Mesodermal cell (in vitro differentiated cells): ENCODE data around the gene NT5E.

Source experiments
- H3K27ac ChIP-seq: 2 replicates; pipeline ENCODE4 v1.7.0; 2013; ENCODE audit warnings: mild to moderate bottlenecking, low read depth, low read length, moderate library complexity; ENCODE audit not compliant: severe bottlenecking
- H3K36me3 ChIP-seq: 2 replicates; pipeline ENCODE4 v1.7.1; 2013; ENCODE audit warnings: mild to moderate bottlenecking, low read length, moderate library complexity; ENCODE audit not compliant: control insufficient read depth, insufficient read depth
- H3K4me1 ChIP-seq: one replicate; pipeline ENCODE4 v1.7.1; 2013; ENCODE audit warnings: mild to moderate bottlenecking, low read length; ENCODE audit not compliant: insufficient read depth, control insufficient read depth, poor library complexity, severe bottlenecking
- H3K4me3 ChIP-seq: 2 replicates; pipeline ENCODE4 v1.7.0; 2013; ENCODE audit warnings: low read length, control low read depth, mild to moderate bottlenecking; ENCODE audit not compliant: insufficient read depth, poor library complexity, severe bottlenecking; ENCODE audit errors: extremely low read depth
- H3K9me3 ChIP-seq: 2 replicates; pipeline ENCODE4 v1.7.1; 2013; ENCODE audit warnings: mild to moderate bottlenecking, low read length, moderate library complexity; ENCODE audit not compliant: control insufficient read depth
- WGBS, 2 experiments: methylation state at CpG; one replicate each; pipeline ENCODE4 v1.1.5; 2013; ENCODE audit warnings: missing lambda C conversion rate in 2 of 2; ENCODE audit not compliant: insufficient coverage in 2 of 2; 5-methylcytosine and 5-hydroxymethylcytosine counted together

Gene NT5E

DNA sequence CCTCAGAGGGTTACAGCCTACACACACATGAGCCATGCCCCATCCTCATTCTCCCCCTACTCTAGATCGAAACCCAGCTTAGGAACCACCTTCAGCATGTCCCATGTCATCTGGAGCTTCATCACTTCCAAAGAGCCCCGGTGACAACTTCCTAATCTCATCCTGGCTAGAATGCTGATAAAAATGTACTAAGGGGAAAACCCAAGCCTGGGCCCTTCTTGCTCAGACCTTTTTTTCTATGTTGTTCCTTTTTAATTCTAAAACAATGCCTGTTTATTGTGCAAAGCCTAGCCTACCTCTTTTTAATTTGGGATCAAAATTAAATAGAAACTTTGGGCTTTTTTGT lies 44.1 kb upstream of the NT5E start:
- H3K36me3 ChIP-seq = no peaks in the 10 kb centered on the region
- H3K27ac ChIP-seq = no peak overlapping the region
- no peak overlapping the region for H3K4me3 ChIP-seq
- no peaks in the 10 kb centered on the region for H3K9me3 ChIP-seq
- no CpG with 5 or more reads among the region's 2 CpGs for WGBS, 2 experiments
- peaks cover 48% of the 10 kb centered on the region for H3K4me1 ChIP-seq

DNA sequence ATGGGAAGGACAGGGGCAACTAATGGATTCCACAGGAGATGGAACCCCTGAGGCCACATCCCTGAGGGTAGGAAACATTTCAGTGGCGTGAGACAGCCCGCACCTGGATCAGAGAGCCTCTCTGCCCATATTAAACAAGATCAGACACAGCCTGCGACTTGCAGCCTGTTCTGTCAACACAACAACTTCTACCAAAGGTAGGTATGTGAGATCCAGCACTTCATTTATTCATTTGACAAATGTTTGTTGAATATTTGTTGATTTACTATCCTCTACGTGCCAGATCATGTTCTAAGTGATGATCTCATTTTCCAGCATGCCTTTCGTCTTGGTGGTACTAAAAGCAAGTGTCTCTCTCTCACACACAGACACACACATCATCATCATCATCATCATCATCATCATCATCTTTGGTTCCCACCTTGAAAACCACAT lies 43.2 kb upstream of the NT5E start:
- H3K36me3 ChIP-seq = no peaks in the 10 kb centered on the region
- WGBS, 2 experiments = 95 to 98% methylated on average over 2 to 3 of the region's 5 CpGs
- H3K9me3 ChIP-seq = no peaks in the 10 kb centered on the region
- H3K4me3 ChIP-seq = no peak overlapping the region
- H3K27ac ChIP-seq = no peak overlapping the region
- peaks cover 40% of the 10 kb centered on the region for H3K4me1 ChIP-seq

DNA sequence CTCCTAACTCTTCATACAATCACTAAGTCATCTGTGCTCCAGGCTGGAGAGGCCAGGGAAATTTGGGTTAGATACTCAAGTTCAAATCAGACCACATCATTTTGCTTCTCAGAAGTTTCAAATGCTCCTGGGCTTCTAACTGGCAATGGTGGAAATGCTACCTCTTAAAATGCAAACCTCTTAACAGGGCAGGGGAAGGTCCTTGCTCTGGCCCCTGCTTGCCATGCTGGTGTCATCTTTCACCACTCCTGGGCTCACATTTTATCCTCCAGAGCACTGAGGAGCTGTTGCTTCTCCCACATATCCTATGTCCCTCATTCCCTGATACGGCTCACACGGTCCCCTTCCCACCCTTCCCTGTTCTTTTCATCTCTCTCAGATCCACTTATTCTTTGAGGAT lies 41.8 kb upstream of the NT5E start:
- no peak overlapping the region for H3K27ac ChIP-seq
- H3K4me3 ChIP-seq = no peak overlapping the region
- H3K9me3 ChIP-seq = no peaks in the 10 kb centered on the region
- no peaks in the 10 kb centered on the region for H3K36me3 ChIP-seq
- whole genome bisulfite sequencing, 2 experiments = 63 to 100% methylated on average over 2 of the region's 2 CpGs
- H3K4me1 ChIP-seq = peaks cover 26% of the 10 kb centered on the region

DNA sequence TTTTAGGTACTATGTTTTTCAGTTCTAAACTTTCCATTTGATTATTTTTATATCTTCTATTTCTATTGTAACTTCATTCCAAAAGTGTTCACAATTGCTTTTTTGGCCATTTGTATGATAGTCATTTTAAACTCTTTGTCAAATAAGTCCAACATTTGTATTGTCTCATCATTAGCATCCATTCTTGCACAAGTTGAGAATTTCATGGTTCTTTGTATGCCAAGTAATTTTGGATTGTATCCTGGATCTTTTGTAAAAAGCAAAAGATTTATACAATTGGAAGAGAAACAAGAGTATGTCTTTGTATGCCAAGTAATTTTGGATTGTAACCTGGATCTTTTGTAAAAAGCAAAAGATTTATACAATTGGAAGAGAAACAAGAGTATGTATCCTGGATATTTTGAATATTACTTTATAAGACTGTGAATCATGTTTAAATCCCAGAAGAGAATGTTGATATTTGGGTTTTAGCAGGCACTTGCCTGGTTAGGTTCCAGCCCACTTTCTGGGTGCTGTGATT lies 36.9 kb upstream of the NT5E start:
- Histone ChIP-seq H3K27ac (no peak overlapping the region), H3K9me3 (no peaks in the 10 kb centered on the region), H3K36me3 (no peaks in the 10 kb centered on the region), H3K4me1 (peaks cover 7% of the 10 kb centered on the region), H3K4me3 (no peak overlapping the region)

DNA sequence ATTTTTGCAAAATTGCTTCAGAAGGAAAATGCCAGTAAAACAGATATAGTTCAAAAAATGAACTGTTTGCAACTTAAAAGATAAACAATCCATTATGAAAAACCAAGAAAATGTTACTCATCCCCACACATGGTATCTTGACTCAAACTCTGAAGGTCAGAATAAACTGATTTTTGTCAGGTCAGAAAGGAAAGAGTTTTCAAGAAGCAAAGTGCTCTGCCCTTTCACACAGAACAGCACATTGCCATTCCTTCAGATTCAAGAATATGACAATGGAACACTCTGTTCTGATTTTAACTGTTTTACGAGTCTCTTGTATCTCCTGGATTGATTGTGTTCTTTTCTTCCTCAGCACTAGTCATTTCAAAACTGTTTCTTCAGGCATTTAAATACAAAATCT lies 33.8 kb upstream of the NT5E start:
- 100% methylated on average over 1 of the region's 1 CpG; no CpG with 5 or more reads in 1 of the 2 experiments for WGBS, 2 experiments
- no peaks in the 10 kb centered on the region for H3K36me3 ChIP-seq
- H3K9me3 ChIP-seq = no peaks in the 10 kb centered on the region
- no peak overlapping the region for H3K4me3 ChIP-seq
- H3K27ac ChIP-seq = no peak overlapping the region
- peaks cover 15% of the 10 kb centered on the region for H3K4me1 ChIP-seq

DNA sequence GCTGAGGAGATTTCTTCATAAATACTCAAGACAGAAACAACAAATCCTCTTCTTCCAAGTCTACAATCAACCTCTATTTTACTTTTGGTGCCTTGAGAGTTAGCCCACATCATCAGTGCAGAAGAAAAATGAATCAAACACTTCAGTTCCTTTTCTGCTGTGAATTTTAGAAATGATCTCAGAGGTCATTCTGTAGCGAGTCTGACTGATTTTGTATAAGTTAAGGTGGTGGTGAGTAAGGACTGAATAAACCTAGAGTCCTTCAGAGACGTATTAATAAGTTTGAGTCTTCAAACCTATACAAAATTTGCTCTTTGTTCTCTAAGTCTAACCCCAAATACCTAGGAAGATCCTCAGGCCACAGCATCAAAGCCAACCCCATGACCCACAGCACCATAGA lies 33.1 kb upstream of the NT5E start:
- no peaks in the 10 kb centered on the region for H3K36me3 ChIP-seq
- H3K9me3 ChIP-seq = no peaks in the 10 kb centered on the region
- H3K4me3 ChIP-seq = no peak overlapping the region
- H3K4me1 ChIP-seq = peaks cover 15% of the 10 kb centered on the region
- no CpG with 5 or more reads among the region's 2 CpGs for WGBS, 2 experiments
- H3K27ac ChIP-seq = no peak overlapping the region

DNA sequence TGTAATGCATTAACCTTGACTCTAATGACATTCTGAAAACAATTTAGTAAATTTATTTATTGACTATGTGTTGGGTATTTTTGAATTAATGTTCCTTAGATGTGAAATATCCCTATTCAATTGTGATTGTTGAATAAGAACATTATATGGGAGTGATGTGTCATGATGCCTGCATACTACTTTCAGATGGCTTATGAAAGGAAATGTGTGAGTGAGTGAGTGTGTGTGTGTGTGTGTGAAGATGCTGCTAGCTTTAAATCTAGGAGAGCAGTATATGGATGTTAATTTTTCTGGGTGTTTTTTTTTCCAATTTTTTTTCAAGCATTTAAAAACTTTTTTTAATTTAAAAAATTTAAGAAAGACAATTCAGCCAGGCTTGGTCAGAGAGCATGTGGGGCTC lies 32.5 kb upstream of the NT5E start:
- no peaks in the 10 kb centered on the region for H3K9me3 ChIP-seq
- peaks cover 15% of the 10 kb centered on the region for H3K4me1 ChIP-seq
- no peak overlapping the region for H3K4me3 ChIP-seq
- no peak overlapping the region for H3K27ac ChIP-seq
- H3K36me3 ChIP-seq = no peaks in the 10 kb centered on the region

DNA sequence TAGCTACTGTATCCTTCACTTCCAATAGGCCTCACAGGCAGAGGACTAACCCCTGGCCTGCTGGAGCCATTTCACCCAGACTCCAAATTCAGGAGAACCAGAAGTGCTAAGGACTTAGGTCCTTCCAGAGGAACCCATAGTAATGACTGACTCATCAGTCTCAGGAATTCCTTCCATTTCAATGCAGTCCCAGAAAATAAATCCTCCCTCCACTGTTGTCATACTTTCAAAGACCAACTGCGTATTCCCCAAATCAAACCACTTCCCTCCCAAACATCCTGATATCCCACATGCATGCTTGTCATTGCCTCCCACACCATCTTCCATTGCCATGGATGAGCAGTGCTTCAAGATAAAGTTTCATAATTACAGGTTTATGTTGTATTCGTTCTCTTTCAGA lies 31.8 kb upstream of the NT5E start:
- 100% methylated on average over 1 of the region's 2 CpGs for WGBS, 2 experiments
- no peak overlapping the region for H3K27ac ChIP-seq
- H3K4me1 ChIP-seq = peaks cover 15% of the 10 kb centered on the region

DNA sequence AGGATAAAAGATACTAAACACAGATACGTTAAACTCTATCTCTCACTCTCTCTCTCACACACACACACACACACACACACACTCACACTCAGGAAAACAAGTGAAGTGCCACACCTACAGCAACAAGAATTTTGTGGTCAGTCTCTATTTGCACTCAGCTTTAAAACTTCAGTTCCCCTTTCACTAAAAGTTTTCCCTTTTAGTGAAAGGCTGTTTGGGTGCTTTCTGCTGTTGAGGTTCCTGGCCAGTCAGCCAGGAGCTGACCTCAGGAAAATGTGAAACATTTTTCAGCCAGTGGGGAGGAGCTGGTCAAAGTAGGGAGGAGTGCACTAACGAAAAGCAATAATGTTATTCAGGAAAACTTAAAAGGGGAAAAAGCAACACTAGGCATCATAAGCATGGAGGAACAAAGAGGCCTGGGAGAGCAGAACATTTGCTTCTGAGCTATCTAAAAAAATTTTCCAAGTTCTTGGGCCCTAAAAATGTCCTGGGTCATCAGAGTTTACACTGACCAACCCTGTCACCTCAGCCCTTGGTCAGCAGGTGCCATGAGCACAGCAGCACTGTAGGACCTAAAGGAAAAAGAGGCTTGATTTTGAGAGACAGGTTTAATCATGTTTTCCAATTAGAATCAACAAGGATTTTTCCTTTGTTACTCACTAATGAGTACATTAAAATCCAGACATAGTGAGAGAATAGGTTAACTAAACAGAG lies 30.7 kb upstream of the NT5E start:
- H3K4me3 ChIP-seq = no peak overlapping the region
- H3K36me3 ChIP-seq = no peaks in the 10 kb centered on the region
- 69 to 73% methylated on average over 1 of the region's 2 CpGs for WGBS, 2 experiments
- H3K27ac ChIP-seq = no peak overlapping the region
- peaks cover 15% of the 10 kb centered on the region for H3K4me1 ChIP-seq
- no peaks in the 10 kb centered on the region for H3K9me3 ChIP-seq

More for the DNA sequence above, 31.8 kb upstream of the NT5E start:
- Histone ChIP-seq H3K4me3 (no peak overlapping the region), H3K9me3 (no peaks in the 10 kb centered on the region), H3K36me3 (no peaks in the 10 kb centered on the region)

DNA sequence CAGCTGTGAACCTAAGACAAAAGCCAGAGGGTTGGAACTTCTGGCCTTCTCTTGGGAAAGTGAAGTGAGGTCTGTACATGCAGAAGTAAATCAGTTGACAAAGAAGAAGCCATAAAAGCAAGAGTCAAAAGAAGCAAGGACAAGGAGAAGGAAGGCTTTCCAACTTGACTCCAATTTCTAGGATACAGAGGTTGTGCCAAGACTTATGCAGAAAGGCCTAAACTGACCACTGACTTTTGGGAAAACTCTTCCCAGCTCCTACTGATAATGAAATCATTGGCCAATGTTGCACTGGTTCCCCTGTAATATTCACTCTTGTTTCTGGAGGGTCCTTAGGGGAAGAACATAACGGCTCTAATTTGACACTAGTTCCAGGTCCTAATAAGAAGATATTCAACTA lies 29.3 kb upstream of the NT5E start:
- H3K36me3 ChIP-seq = no peaks in the 10 kb centered on the region
- H3K27ac ChIP-seq = no peak overlapping the region
- whole genome bisulfite sequencing, 2 experiments = 100% methylated on average over 1 of the region's 1 CpG; no CpG with 5 or more reads in 1 of the 2 experiments
- peaks cover 4% of the 10 kb centered on the region for H3K9me3 ChIP-seq
- H3K4me1 ChIP-seq = peaks cover 15% of the 10 kb centered on the region
- no peak overlapping the region for H3K4me3 ChIP-seq

DNA sequence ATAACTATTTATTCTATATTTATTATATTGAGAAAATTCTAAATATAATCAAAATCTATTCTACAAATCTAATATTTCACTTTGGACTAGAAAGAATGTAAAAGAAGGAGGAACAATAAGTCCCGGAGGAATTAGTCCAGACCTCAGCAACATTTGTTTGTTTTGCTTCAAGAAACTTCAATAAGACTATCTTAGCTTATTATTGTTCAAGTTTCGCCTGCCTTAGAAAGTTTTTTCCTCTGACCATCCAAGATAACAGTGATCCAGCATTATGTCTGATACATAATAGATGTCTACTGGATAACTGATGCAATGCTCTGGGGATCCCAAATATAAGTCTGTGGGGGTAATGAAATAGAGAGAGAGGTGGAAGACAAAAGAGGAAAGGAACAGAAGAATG lies 28.7 kb upstream of the NT5E start:
- no peaks in the 10 kb centered on the region for H3K36me3 ChIP-seq
- peaks cover 15% of the 10 kb centered on the region for H3K4me1 ChIP-seq
- 100% methylated on average over 1 of the region's 2 CpGs; no CpG with 5 or more reads in 1 of the 2 experiments for WGBS, 2 experiments
- no peak overlapping the region for H3K4me3 ChIP-seq
- no peak overlapping the region for H3K27ac ChIP-seq
- H3K9me3 ChIP-seq = peaks cover 4% of the 10 kb centered on the region
